CD4-positive, alpha-beta memory T cell (primary cell): ENCODE measurements around the gene MDK. TPM values are rescaled to one million over a fixed set of nuclear protein-coding genes. Genes with fewer than 3 reads are reported as not detected.

Experiments used
- CTCF ChIA-PET: fragments of 350-600 bp; sonication (Branson Sonifier 250); formaldehyde crosslinking; loops from one replicate; lab custom pipeline; 2021; ENCODE audit warnings: inconsistent platforms; ENCODE audit not compliant: partially characterized antibody; lab: Charles Lee
- POLR2A ChIA-PET: fragments of 350-600 bp; sonication (Branson Sonifier 250); formaldehyde crosslinking; loops from one replicate; lab custom pipeline; 2021; ENCODE audit not compliant: partially characterized antibody; lab: Charles Lee
- DNase-seq, 5 donors: peaks; one replicate each; pipeline versions ENCODE4 v3.0.0 to v3.0.0-alpha.2; 2020 to 2022; ENCODE audit warnings: mixed read lengths in 1 of 5
- H3K27ac ChIP-seq: one replicate; pipeline ENCODE4 v1.7.0; 2013; ENCODE audit warnings: low read depth, low read length
- H3K27me3 ChIP-seq: 2 replicates; pipeline ENCODE4 v1.7.0; 2013; ENCODE audit warnings: mild to moderate bottlenecking, low read length, moderate library complexity; ENCODE audit not compliant: insufficient read depth
- H3K36me3 ChIP-seq: 2 replicates; pipeline ENCODE4 v1.7.0; 2013; ENCODE audit warnings: mild to moderate bottlenecking, low read length, moderate library complexity; ENCODE audit not compliant: insufficient read depth
- H3K4me1 ChIP-seq: 2 replicates; pipeline ENCODE4 v1.7.0; 2013; ENCODE audit warnings: mild to moderate bottlenecking, low read length, moderate library complexity; ENCODE audit not compliant: insufficient read depth
- H3K4me3 ChIP-seq, 2 donors: one replicate each; pipeline ENCODE4 v1.7.0; 2013; ENCODE audit warnings: low read length in 2 of 2, mild to moderate bottlenecking in 1 of 2
- H3K9me3 ChIP-seq, 2 donors: one replicate each; pipeline ENCODE4 v1.7.0; 2013; ENCODE audit warnings: low read length in 2 of 2, control low read depth in 1 of 2; ENCODE audit not compliant: control insufficient read depth in 1 of 2
- H3K27ac Mint-ChIP-seq, 7 donors: one replicate each; pipeline ENCODE4 v1.8.0; 2020 to 2021; ENCODE audit warnings: mixed read lengths in 7 of 7, mild to moderate bottlenecking in 6 of 7, inconsistent platforms in 3 of 7, moderate library complexity in 3 of 7
- H3K27me3 Mint-ChIP-seq, 2 donors: one replicate each; pipeline ENCODE4 v1.8.0; 2020 to 2021; ENCODE audit warnings: mixed read lengths in 2 of 2
- H3K36me3 Mint-ChIP-seq, 2 donors: one replicate each; pipeline ENCODE4 v1.8.0; 2020 to 2021; ENCODE audit warnings: mixed read lengths in 2 of 2, inconsistent platforms in 1 of 2, mild to moderate bottlenecking in 1 of 2
- H3K4me1 Mint-ChIP-seq, 4 donors: one replicate each; pipeline ENCODE4 v1.8.0; 2020 to 2021; ENCODE audit warnings: mixed read lengths in 4 of 4, mild to moderate bottlenecking in 1 of 4
- H3K4me3 Mint-ChIP-seq, 8 donors: one replicate each; pipeline ENCODE4 v1.8.0; 2020 to 2021; ENCODE audit warnings: mixed read lengths in 8 of 8, mild to moderate bottlenecking in 7 of 8, moderate library complexity in 6 of 8, inconsistent platforms in 3 of 8
- H3K9me3 Mint-ChIP-seq, 8 donors: one replicate each; pipeline ENCODE4 v1.8.0; 2020 to 2021; ENCODE audit warnings: mixed read lengths in 8 of 8, mild to moderate bottlenecking in 5 of 8, inconsistent platforms in 3 of 8, moderate library complexity in 1 of 8
- intact Hi-C: fragments of 100-400 bp; cut with micrococcal nuclease; formaldehyde crosslinking; loops from one replicate; pipeline ENCODE4 v1.15.1; 2023
- polyA plus RNA-seq, 2 donors: library from polyadenylated mRNA; unstranded; fragments of 300-500 nt; fragmentation: Illumina TruSeq; gene quantifications; one replicate each; pipeline ENCODE4 v1.2.3, GENCODE V29; 2021
- total RNA-seq, 2 experiments: library from RNA; stranded (reverse); gene quantifications; one replicate each; pipeline ENCODE4 v1.2.3, GENCODE V29; 2021

Gene MDK
- total and polyA plus RNA-seq, 4 experiments from 2014 or later, result 4.7 to 5.6 TPM; not detected in 2

GRCh38 chr11:46351606-46352005, 29.9 kb upstream of the MDK start:
- peaks cover 85% of the 10 kb centered on the region for H3K4me1 ChIP-seq
- Mint-ChIP-seq H3K36me3 (peaks cover 12 to 43% of the 10 kb centered on the region in 2 donors), H3K4me1 (peaks cover 43 to 90% (median 70%) of the 10 kb centered on the region in 4 donors), H3K27ac (peak overlapping the region; percentile 53 to 97 (median 88)), H3K4me3 (peak overlapping the region; percentile 73 to 91 (median 83)), H3K27me3 (peaks cover 0 to 2% of the 10 kb centered on the region in 2 donors), H3K9me3 (peaks cover 0 to 2% (median 0%) of the 10 kb centered on the region in 8 donors)
- peaks cover 15% of the 10 kb centered on the region for H3K36me3 ChIP-seq
- H3K9me3 ChIP-seq, result no peaks in the 10 kb centered on the region
- H3K27me3 ChIP-seq, result no peaks in the 10 kb centered on the region
- DNase-seq, result no peak
- intact Hi-C loops, result loop anchor here (1.0 kb wide), 2 partner anchors 10 to 16 kb away; no protein-coding TSS in a partner anchor
- CTCF ChIA-PET, result interaction anchor here (0.6 to 17.9 kb wide), 19 partner anchors 8 to 323 kb away, joined by 3 to 469 read pairs (median 5); no protein-coding TSS in a partner anchor
- H3K27ac ChIP-seq, result peak overlapping the region; percentile 69
- peak overlapping the region; percentile 60 to 61 for H3K4me3 ChIP-seq
- POLR2A ChIA-PET, result interaction anchor here (1.3 to 14.7 kb wide), 6 partner anchors 9 to 40 kb away, joined by 4 to 334 read pairs (median 10); partner anchors contain the start of genes CHRM4 and MDK

GRCh38 chr11:46352063-46352841, 29.2 kb upstream of the MDK start:
- POLR2A ChIA-PET, result interaction anchor here (0.5 to 14.7 kb wide), 10 partner anchors 9 to 278 kb away, joined by 3 to 334 read pairs (median 8); partner anchors contain the start of genes CHRM4 and MDK
- Histone ChIP-seq H3K9me3 (no peaks in the 10 kb centered on the region), H3K4me1 (peaks cover 87% of the 10 kb centered on the region), H3K27me3 (no peaks in the 10 kb centered on the region), H3K27ac (peak overlapping the region; percentile 69), H3K4me3 (peak overlapping the region; percentile 60 to 61), H3K36me3 (peaks cover 15% of the 10 kb centered on the region)
- CTCF ChIA-PET, result interaction anchor here (0.6 to 17.9 kb wide), 23 partner anchors 9 to 322 kb away, joined by 3 to 469 read pairs (median 4); no protein-coding TSS in a partner anchor
- intact Hi-C loops, result loop anchor here (1.0 kb wide), 2 partner anchors 9 to 15 kb away; no protein-coding TSS in a partner anchor
- peaks cover 44 to 91% (median 70%) of the 10 kb centered on the region in 4 donors for H3K4me1 Mint-ChIP-seq
- H3K27ac Mint-ChIP-seq, result peak overlapping the region; percentile 84 to 97 (median 90)
- H3K36me3 Mint-ChIP-seq, result peaks cover 12 to 45% of the 10 kb centered on the region in 2 donors
- no peaks in the 10 kb centered on the region for H3K9me3 Mint-ChIP-seq
- H3K4me3 Mint-ChIP-seq, result peak overlapping the region; percentile 73 to 91 (median 83)
- H3K27me3 Mint-ChIP-seq, result no peaks in the 10 kb centered on the region
- peak; percentile 76 to 90 (median 80) for DNase-seq

GRCh38 chr11:46353698-46354097, 27.8 kb upstream of the MDK start:
- Histone ChIP-seq H3K4me3 (no peak overlapping the region), H3K36me3 (peaks cover 15% of the 10 kb centered on the region), H3K27ac (peak overlapping the region; percentile 69), H3K27me3 (no peaks in the 10 kb centered on the region), H3K9me3 (no peaks in the 10 kb centered on the region), H3K4me1 (peaks cover 95% of the 10 kb centered on the region)
- Mint-ChIP-seq H3K9me3 (no peaks in the 10 kb centered on the region), H3K4me3 (peak overlapping the region; percentile 31 to 88 (median 82)), H3K27ac (peak overlapping the region; percentile 48 to 97 (median 79)), H3K4me1 (peaks cover 49 to 97% (median 79%) of the 10 kb centered on the region in 4 donors), H3K36me3 (peaks cover 12 to 49% of the 10 kb centered on the region in 2 donors), H3K27me3 (no peaks in the 10 kb centered on the region)
- peak in 1 of 5 donors; percentile 47 for DNase-seq
- CTCF ChIA-PET, result interaction anchor here (0.9 to 17.9 kb wide), 10 partner anchors 8 to 251 kb away, joined by 3 to 469 read pairs (median 9); no protein-coding TSS in a partner anchor
- intact Hi-C loops, result no loop called here
- POLR2A ChIA-PET, result interaction anchor here (0.9 to 14.7 kb wide), 3 partner anchors 12 to 27 kb away, joined by 3 to 334 read pairs (median 262); no protein-coding TSS in a partner anchor

GRCh38 chr11:46356924-46357482, 24.5 kb upstream of the MDK start:
- intact Hi-C loops, result no loop called here
- H3K27me3 Mint-ChIP-seq, result no peaks in the 10 kb centered on the region
- POLR2A ChIA-PET, result interaction anchor here (1.4 to 19.9 kb wide), 3 partner anchors 6 to 24 kb away, joined by 5 to 334 read pairs (median 334); partner anchors contain the start of gene DGKZ
- Histone ChIP-seq H3K9me3 (no peaks in the 10 kb centered on the region), H3K4me1 (peaks cover 85% of the 10 kb centered on the region), H3K27me3 (no peaks in the 10 kb centered on the region), H3K27ac (no peak overlapping the region), H3K4me3 (no peak overlapping the region), H3K36me3 (peaks cover 15% of the 10 kb centered on the region)
- H3K36me3 Mint-ChIP-seq, result peaks cover 5 to 36% of the 10 kb centered on the region in 2 donors
- H3K27ac Mint-ChIP-seq, result peak overlapping the region in 6 of 7 donors; percentile 26 to 97 (median 75)
- peaks cover 41 to 90% (median 66%) of the 10 kb centered on the region in 4 donors for H3K4me1 Mint-ChIP-seq
- CTCF ChIA-PET, result interaction anchor here (0.8 to 17.9 kb wide), 4 partner anchors 8 to 25 kb away, joined by 3 to 469 read pairs (median 8); partner anchors contain the start of gene DGKZ
- peak in 1 of 5 donors; percentile 5 for DNase-seq
- peak overlapping the region in 4 of 8 donors; percentile 14 to 73 (median 34) for H3K4me3 Mint-ChIP-seq
- no peaks in the 10 kb centered on the region for H3K9me3 Mint-ChIP-seq

GRCh38 chr11:46357483-46357936, 24.0 kb upstream of the MDK start:
- no peaks in the 10 kb centered on the region for H3K27me3 ChIP-seq
- peak in 1 of 5 donors; percentile 23 for DNase-seq
- intact Hi-C loops, result no loop called here
- no peaks in the 10 kb centered on the region for H3K9me3 ChIP-seq
- H3K27ac Mint-ChIP-seq, result peak overlapping the region; percentile 26 to 97 (median 81)
- H3K9me3 Mint-ChIP-seq, result no peaks in the 10 kb centered on the region
- peaks cover 5 to 33% of the 10 kb centered on the region in 2 donors for H3K36me3 Mint-ChIP-seq
- peaks cover 43 to 88% (median 68%) of the 10 kb centered on the region in 4 donors for H3K4me1 Mint-ChIP-seq
- peaks cover 85% of the 10 kb centered on the region for H3K4me1 ChIP-seq
- peak overlapping the region; percentile 21 for H3K27ac ChIP-seq
- H3K4me3 Mint-ChIP-seq, result peak overlapping the region in 4 of 8 donors; percentile 29 to 65 (median 44)
- H3K4me3 ChIP-seq, result no peak overlapping the region
- peaks cover 19% of the 10 kb centered on the region for H3K36me3 ChIP-seq
- POLR2A ChIA-PET, result interaction anchor here (1.2 to 19.9 kb wide), 4 partner anchors 7 to 27 kb away, joined by 4 to 334 read pairs (median 170); partner anchors contain the start of gene DGKZ
- CTCF ChIA-PET, result interaction anchor here (1.5 to 17.9 kb wide), 5 partner anchors 8 to 48 kb away, joined by 4 to 469 read pairs (median 7); partner anchors contain the start of gene DGKZ
- H3K27me3 Mint-ChIP-seq, result no peaks in the 10 kb centered on the region

GRCh38 chr11:46359953-46360352, 21.5 kb upstream of the MDK start:
- Histone ChIP-seq H3K4me3 (no peak overlapping the region), H3K27ac (no peak overlapping the region), H3K9me3 (no peaks in the 10 kb centered on the region), H3K4me1 (peaks cover 85% of the 10 kb centered on the region), H3K36me3 (peaks cover 22% of the 10 kb centered on the region), H3K27me3 (no peaks in the 10 kb centered on the region)
- peaks cover 36 to 85% (median 63%) of the 10 kb centered on the region in 4 donors for H3K4me1 Mint-ChIP-seq
- peak overlapping the region in 4 of 7 donors; percentile 50 to 88 (median 65) for H3K27ac Mint-ChIP-seq
- H3K4me3 Mint-ChIP-seq, result peak overlapping the region in 3 of 8 donors; percentile 85 to 91 (median 87)
- H3K9me3 Mint-ChIP-seq, result no peaks in the 10 kb centered on the region
- ChIA-PET CTCF (interaction anchor here (0.9 to 15.2 kb wide), 5 partner anchors 9 to 50 kb away, joined by 3 to 469 read pairs (median 4); partner anchors contain the start of gene DGKZ), POLR2A (interaction anchor here (0.8 to 19.9 kb wide), 4 partner anchors 9 to 64 kb away, joined by 3 to 334 read pairs (median 4); partner anchors contain the start of gene DGKZ)
- no peak for DNase-seq
- H3K36me3 Mint-ChIP-seq, result peaks cover 5 to 33% of the 10 kb centered on the region in 2 donors
- no peaks in the 10 kb centered on the region for H3K27me3 Mint-ChIP-seq
- intact Hi-C loops, result no loop called here
